Ishikawa (cell line): ENCODE measurements around the gene HIGD1A.

Experiments
- CEBPB ChIP-seq: IDR thresholded peaks from 2 replicates; pipeline ENCODE4 v1.6.1; 2012
- CREB1 ChIP-seq: IDR thresholded peaks from 2 replicates; pipeline ENCODE4 v1.6.1; 2012; ENCODE audit warnings: low read depth
- EGR1 ChIP-seq: IDR thresholded peaks from 2 replicates; pipeline ENCODE4 v1.6.1; 2012
- EP300 ChIP-seq: IDR thresholded peaks from 2 replicates; pipeline ENCODE4 v1.6.1; 2012; ENCODE audit warnings: borderline replicate concordance
- FOXM1 ChIP-seq: IDR thresholded peaks from 2 replicates; pipeline ENCODE4 v1.6.1; 2012; ENCODE audit warnings: low read depth, borderline replicate concordance
- MAX ChIP-seq: IDR thresholded peaks from 2 replicates; pipeline ENCODE4 v1.6.1; 2012
- NFIC ChIP-seq: IDR thresholded peaks from 2 replicates; pipeline ENCODE4 v1.6.1; 2012
- RAD21 ChIP-seq: IDR thresholded peaks from 2 replicates; pipeline ENCODE4 v1.6.1; 2012; ENCODE audit warnings: low read depth
- REST ChIP-seq: IDR thresholded peaks from 2 replicates; pipeline ENCODE4 v1.6.1; 2012; ENCODE audit warnings: low read depth, mild to moderate bottlenecking
- TAF1 ChIP-seq: IDR thresholded peaks from 2 replicates; pipeline ENCODE4 v1.6.1; 2012; ENCODE audit warnings: low read depth, mild to moderate bottlenecking
- TCF12 ChIP-seq: IDR thresholded peaks from 2 replicates; pipeline ENCODE4 v1.6.1; 2012; ENCODE audit warnings: low read depth
- TEAD4 ChIP-seq: IDR thresholded peaks from 2 replicates; pipeline ENCODE4 v1.6.1; 2012
- USF1 ChIP-seq: IDR thresholded peaks from 2 replicates; pipeline ENCODE4 v1.6.1; 2012
- YY1 ChIP-seq: IDR thresholded peaks from 2 replicates; pipeline ENCODE4 v1.6.1; 2012; ENCODE audit warnings: low read depth
- ZBTB7A ChIP-seq: IDR thresholded peaks from 2 replicates; pipeline ENCODE4 v1.6.1; 2012; ENCODE audit warnings: low read depth

Gene HIGD1A

GRCh38 chr3:42841332-42841731 is 37.0 kb upstream of the HIGD1A start:
- TF ChIP-seq CEBPB = no peak
- no peak for TF ChIP-seq ZBTB7A
- TF ChIP-seq TCF12 = no peak
- TF ChIP-seq USF1 = no peak
- no peak for TF ChIP-seq EGR1
- no peak for TF ChIP-seq YY1
- no peak for TF ChIP-seq MAX
- no peak for TF ChIP-seq REST
- no peak for TF ChIP-seq TEAD4
- TF ChIP-seq TAF1 = no peak
- TF ChIP-seq CREB1 = no peak
- no peak for TF ChIP-seq EP300
- no peak for TF ChIP-seq NFIC
- no peak for TF ChIP-seq RAD21
- no peak for TF ChIP-seq FOXM1

GRCh38 chr3:42839616-42840015 is 35.3 kb upstream of the HIGD1A start:
- TF ChIP-seq RAD21 = peak; percentile 65
- no peak for TF ChIP-seq YY1

GRCh38 chr3:42838571-42838970 is 34.3 kb upstream of the HIGD1A start:
- no peak for TF ChIP-seq YY1
- TF ChIP-seq TCF12 = no peak
- no peak for TF ChIP-seq CEBPB
- no peak for TF ChIP-seq RAD21
- no peak for TF ChIP-seq REST
- no peak for TF ChIP-seq FOXM1
- no peak for TF ChIP-seq ZBTB7A
- no peak for TF ChIP-seq EP300
- no peak for TF ChIP-seq EGR1
- TF ChIP-seq MAX = no peak
- no peak for TF ChIP-seq TAF1
- TF ChIP-seq USF1 = no peak
- TF ChIP-seq NFIC = no peak
- TF ChIP-seq TEAD4 = no peak
- no peak for TF ChIP-seq CREB1

GRCh38 chr3:42836150-42837123 is 32.1 kb upstream of the HIGD1A start:
- TF ChIP-seq FOXM1 (no peak), NFIC (no peak), CREB1 (no peak), TAF1 (no peak), CEBPB (no peak), REST (no peak), MAX (no peak)
